GM12892 (cell line): ENCODE results near the gene RBM39.

Source experiments
- POLR2AphosphoS5 ChIP-seq: IDR thresholded peaks from 2 replicates; pipeline ENCODE4 v1.6.1; 2011; ENCODE audit warnings: low read depth, low read length, control low read depth
- TAF1 ChIP-seq: IDR thresholded peaks from 2 replicates; pipeline ENCODE4 v1.6.1; 2011; ENCODE audit warnings: low read depth, mild to moderate bottlenecking, control low read depth, low read length, borderline replicate concordance

DNA sequence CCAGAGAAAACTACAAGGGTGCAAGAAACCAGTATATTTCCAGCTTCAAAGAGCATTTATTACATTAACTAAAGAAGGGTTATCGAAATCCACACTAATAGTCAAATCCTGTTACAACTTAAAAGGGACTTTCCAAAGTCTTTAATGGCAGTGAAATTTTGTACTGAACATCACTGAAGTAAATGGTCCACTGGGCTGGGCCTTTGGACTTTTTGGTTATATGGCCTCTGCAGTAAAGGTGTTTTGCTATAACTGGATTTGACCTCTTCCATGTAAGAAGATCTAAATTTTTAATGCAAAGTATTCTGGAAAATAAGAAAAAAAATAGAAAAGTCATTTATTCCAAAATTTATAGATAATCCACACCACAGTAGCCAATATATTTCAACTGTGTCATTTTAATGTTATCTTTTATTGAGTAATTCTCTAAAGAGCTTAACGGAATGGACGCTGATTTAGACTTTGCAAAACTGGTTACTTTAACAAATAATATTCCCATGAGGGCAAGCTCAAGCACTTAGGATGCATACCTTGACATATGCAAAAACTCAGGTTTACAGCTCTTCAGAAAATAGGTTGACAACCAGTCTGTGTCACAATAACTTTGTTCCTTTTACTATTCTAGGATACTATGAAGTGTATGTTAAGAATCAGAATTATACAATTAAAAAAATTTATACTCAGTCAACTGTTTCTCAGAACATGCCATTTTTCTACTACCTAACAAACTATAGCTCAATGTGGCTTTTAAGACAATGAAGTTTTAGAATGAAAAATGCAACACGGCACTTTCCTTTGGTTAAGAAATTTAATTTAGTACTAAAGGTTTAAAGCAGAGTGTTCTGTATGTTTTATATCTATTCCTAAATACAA, 7.0 kb downstream of the RBM39 start:
- no peak for TF ChIP-seq TAF1
- no peak for TF ChIP-seq POLR2AphosphoS5
